GM18499 (cell line): ENCODE measurements around the gene ADAMTS12.

Source experiments
- ATAC-seq: cut with Tn5 transposase; IDR thresholded peaks from one replicate; pipeline ENCODE4 v1.9.1; 2021; ENCODE audit warnings: moderate number of reproducible peaks; ENCODE audit not compliant: insufficient read depth, unreplicated experiment

ADAMTS12 gene

DNA sequence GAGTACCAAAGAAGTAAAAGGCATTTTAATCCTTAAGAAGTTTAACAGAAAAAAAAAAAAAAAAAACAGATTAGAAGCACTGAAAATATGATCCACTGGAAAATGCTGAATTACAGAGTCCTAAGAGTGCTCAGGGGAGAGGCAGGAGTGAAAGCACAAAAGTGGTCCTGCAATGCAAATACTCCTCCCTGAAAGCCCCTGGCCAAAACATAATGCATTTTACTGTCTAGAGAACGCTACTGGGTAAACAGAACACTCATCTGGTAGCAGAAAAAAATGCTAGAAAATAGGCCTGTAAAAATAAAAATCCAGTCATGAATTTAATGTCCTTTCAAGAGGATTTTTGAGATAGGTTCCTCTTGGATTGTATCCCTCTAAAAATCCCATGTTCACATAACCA, 81.9 kb downstream of the ADAMTS12 start:
- no peak for ATAC-seq

DNA sequence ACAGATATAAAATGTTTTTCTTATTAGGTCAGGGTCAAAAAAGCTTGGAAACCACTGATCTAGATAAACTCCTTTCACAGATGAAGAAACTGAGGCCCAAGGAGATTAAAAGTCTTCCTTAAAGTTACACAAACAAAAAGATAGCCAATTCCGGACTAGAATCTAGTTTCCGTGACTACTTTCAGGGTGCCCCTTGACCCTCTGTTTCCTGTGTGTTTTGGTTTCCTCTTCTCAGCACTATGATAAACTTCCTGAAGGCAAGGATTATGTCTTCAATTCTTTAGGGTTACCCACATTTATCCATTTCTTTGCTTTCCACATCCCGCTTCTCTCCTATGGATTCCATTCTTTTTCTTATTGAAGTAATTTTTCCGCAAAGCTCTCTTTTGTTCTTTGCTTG, 83.1 kb downstream of the ADAMTS12 start:
- no peak for ATAC-seq

DNA sequence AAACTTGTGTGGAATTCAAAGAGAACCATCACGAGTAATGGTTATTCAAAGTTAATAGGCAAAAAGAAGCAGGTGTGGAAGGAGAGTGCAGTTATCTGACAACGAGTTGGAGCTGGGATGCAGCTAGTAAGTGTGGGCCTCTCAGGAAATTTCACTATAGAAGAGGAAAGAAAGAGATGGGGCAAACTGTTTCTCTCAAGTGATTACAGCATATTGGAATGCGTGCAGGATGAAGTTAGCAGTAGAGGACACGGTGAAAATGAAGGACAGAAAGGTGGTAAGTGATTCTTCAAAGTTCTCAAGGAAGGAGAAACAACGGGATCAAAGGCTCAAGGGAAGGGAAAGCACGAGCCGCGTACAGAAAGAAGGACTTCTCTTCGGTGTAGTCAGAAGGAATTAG, 84.0 kb downstream of the ADAMTS12 start:
- no peak for ATAC-seq

DNA sequence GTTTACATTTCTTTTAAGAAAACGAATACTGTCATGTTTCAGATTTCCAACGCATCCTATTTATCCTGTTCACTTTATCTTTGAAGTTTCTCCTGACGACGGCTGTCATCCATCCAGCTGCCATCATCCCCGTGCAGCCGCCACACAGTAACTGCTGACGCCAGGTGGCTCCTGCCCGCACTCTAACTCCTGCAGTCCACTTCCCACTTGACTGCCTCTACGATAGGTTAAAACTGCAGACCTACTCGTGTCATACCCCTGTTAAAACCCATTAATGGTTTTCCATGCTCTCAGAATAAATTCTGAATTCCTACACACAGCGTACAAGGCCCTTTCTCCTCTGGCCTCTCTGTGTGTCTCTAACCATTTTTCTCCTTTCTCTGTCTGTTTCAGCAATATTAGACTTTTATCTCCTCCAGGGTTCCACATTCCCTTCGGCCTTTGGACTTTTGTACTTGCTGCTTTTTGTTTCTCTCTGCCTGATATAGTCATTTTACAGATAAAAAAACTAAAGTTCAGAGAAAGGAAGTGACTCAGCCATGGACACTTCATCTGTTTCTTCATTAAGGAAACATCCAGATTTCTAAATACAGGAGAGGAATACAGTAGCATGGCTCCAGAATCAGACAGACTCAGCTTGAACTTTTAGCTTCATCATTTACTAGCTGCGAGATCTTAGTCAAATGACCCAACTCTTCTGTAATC, 84.9 kb downstream of the ADAMTS12 start:
- ATAC-seq: no peak

DNA sequence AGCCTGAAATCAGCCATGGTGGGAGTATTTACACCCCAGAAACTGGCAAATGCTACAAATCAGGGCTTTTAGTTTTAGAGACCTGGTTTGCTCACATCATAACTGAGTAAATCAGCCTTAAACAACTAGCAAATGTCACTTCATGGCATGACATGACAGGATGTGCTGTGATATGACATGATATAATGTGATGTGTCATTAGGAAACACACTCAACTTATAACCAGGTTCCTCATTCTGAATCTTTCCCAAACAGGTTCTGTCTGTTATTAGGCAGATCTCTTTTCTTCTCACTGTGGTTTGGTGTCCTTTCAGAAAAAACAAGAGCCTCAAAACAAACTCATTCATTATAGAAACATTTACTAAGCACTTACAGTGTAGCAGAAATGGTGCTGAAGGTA, 90.5 kb downstream of the ADAMTS12 start:
- no peak for ATAC-seq

DNA sequence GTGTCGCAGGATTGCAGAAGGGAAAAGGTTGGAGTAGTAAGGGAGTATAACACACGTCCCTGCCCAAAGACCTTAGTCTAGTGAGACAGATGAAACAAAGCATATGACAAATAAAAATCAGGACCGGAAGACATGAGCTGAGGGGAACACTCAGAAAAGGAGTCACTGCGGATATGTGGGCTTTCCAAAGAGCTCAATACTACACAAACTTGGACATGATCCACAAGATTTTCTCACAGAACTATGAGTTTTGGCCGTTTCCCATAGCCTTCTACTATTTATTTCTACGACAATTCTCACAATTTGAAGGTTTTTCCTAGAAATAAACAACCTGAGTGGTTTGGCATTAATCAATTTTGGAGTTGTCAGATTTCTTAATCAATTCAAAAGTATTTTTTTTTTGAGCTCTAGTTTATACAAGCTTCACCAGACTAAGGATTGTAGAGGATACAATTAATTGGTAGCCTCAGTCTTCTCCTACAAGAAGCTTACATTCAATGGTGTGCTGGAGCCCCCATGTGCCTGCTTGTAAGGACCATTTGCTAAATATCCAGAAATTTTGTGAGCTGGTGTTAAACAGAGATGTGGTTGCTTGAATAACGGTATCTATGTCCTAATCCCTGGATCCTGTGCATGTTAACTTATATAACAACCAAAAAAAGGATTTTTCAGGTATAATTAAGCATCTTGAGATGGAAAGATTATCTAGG, 91.4 kb downstream of the ADAMTS12 start:
- ATAC-seq: no peak

DNA sequence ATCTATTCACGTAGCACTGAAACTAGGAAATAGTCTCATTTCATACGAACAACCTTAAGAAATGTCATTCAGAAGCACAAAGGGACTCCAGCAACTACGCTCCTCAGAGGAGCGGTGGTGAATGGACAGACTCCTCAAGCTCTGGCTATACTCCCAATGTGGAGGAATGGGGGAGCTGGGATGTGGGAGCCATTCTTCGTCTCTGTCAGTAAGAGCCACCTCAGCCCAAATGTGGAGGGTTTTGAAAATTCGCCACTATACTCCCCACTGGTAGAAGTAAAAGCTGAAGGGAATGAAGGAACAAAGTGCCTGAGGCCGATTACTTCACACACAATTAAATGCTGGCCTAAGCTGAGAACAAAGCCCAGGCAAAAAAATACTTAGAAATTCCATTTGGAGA, 96.3 kb downstream of the ADAMTS12 start:
- no peak for ATAC-seq

DNA sequence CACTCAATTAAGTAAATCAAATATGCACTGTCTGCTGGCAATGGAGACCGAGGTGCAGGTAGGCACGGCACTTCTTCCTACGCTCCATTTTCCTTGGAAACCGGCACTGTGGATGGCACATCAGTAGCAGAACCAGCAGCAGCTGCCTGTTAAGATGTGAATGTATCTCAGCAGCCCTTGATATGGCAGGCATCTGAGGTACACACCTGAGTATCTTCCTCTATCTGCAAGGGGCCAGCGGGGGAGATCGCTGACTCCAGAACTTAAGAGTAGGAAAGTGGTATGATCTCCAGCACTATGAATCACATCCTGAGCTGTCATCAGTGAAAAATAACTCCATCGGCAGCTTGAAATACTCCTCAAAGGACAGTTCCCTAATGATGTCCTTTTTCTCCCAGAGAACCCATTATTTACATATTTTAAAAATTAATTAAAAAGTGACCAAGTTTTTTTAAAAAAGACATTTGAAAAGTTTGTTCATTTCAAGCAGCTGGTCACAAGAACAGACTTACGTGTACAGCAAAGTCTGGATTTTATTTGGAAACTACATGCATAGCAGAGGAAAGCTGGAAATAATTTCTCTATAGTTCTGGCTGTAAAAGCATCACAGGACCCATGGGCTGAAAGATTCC, 97.1 kb downstream of the ADAMTS12 start:
- no peak for ATAC-seq

DNA sequence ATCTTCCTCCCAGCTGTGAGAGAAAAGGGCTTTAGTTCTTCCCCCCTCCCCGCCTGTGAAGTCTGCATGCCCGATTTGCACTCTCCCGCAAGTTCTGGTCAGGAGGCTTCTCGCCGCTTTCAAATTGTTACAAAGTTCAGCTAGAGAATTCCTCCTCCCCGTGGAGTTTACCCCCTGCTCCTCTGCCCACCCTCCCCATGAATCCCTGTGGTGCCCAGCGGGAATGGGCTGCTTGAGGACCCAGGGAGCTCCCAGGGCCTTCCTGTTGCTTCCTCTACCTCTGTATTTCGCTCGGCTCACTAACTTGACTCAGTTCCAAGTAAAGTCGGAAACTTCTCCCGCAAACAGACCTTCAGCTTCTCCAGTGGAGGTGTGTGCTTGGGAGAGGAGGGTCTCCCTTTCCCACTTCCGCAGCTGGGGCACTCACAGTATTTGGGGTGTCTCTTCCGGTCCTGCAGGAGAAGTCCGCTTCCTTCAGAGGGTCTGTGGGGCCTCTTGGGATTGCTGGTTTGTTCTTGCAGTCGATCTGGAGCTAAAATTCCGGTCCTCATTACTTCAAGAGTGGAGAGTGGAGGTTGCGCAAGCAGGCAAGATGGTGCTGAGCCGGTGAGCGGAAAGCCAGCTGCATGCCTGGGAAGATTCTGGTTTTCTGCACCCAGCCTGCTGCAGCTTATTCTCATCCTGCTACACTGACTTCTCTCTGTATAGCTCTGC, 97.8 kb downstream of the ADAMTS12 start:
- no peak for ATAC-seq

DNA sequence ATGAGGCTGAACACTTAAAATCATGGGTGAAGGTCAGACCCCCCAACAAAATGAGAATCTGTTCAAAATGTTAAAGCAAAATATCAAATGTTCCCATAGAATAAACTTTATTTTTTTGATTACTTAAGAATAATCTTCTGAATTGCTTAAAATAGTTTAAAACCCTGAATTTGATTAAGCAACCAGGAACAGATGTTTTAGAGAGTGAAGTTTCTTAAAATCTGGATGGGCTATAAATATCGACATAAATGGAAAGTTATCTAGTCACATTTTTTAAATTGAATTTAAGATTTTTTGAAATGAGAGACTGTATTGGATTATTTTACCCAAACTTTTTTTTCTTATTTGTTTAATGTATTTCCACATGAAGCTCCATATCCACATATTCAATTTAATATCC, 98.5 kb downstream of the ADAMTS12 start:
- no peak for ATAC-seq

DNA sequence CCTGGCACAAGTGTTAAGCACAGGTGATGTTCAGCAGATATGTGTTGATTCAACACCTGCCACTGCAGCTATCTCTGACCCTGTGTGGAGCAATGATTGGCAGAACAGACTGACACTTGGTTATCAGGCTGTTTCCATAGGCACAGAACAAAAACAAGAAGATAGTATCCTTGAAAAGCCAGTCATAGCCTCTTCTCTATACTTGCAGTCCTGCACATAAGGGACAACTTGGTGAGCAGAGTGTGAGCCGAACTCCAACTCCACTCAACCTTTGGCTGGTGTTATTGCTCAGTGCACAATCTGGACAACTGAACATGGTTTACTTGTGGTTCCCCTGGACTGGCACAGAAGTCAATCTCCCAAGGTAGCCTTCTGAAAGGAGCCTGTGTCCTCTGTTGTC, 99.2 kb downstream of the ADAMTS12 start:
- ATAC-seq: no peak

DNA sequence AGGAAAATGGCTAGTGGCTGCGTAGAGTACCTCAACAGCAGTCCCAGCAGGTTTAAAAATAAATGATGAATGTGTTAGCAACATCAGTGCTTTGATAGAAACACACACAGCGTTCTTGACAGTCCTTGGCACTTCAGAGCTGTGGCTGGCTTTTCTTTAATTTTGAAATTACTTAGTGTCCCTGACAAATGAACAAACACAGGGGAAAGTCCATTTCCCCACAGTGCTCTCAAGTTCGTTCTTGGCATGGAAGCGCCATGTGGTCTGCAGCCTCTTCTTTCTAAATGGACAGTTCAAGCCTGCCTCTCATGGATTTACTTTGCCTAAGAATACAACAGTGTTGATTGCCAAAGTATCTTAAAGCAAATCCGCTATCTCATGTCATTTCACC, 102.2 kb downstream of the ADAMTS12 start:
- no peak for ATAC-seq

DNA sequence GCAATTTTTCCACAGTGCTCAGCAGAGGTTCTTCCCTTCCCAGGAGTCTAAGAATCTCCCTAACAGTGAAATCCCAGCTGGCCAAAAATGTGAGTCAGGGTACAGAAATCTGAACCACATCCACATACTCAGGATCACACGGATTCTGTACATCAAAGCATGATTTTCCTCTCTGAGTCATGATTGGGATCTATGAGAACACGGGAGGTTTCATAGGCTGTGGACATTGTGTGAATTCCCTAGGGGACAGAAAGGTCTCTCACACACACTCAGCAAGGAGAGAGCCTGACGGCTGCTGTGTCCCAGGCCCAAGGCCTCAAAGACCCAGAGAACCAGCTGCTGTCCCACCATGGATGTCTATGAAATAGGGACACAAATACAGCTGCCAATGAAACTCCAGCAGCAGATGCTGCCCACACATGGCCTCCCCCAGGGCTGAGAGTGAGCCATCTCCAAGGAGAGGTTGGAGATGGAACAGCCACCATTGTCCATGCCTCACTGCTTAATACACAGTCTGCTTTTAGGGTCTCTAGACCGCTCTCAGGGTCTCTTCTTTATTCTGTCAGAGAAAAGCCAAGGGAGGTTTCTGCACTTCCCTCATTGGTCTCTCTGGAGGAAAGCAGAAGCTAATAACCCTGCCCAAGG, 102.7 kb downstream of the ADAMTS12 start:
- no peak for ATAC-seq

DNA sequence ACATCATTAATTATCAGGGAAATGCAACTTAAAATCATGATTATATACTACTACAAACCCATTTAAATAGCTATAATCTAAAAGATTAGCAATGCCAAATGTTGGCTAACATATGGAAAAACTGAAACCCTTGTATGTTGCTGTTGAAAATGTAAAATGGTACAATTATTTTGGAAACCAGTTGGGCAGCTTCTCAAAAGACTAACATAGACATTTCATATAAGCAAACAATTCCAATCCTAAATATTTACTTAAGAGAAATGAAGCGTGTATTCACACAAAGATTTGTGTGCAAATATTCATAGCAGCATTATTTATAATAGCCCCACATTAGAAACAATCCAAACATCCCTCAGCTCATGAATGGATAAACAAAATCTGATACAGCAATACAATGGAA, 106.2 kb downstream of the ADAMTS12 start:
- no peak for ATAC-seq

DNA sequence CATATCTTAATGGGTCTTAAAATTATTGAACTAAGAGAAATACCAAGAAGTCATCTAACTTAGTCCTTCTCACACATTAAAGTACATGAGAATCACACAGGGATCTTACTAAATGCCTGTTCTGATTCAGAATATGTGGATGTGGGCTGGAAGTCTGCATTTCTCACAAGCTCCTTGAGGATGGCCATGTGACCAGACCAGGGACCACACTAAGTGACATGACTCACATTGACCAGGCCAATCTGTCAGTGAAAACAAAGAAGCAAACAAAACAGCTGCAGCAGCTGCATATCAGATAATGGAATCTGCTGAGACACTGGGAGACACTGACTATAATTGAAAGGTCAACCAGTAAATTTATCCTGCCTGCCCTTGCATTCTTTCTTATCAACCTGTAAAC, 110.5 kb downstream of the ADAMTS12 start:
- ATAC-seq: no peak

DNA sequence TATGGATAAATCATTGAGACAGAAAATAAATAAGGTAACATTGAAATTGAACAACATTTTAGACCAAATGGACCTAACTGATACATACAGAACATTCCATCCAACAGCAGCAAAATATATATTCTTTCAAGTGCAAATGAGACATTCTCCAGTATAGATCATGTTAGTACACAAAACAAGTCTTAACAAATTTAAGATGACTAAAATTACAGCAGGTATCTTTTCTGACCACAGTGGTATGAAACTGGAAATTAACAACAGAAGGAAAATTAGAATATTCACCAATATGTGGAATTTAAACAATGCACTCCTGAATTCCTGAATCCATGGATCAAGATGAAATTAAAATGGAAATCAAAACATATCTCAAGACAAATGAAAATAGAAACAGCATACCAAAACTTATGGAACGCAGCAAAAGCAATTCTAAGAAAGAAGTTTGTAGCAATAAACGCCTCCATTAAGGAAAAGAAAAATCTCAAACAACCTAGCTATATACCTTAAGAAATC, 115.6 kb downstream of the ADAMTS12 start:
- no peak for ATAC-seq

DNA sequence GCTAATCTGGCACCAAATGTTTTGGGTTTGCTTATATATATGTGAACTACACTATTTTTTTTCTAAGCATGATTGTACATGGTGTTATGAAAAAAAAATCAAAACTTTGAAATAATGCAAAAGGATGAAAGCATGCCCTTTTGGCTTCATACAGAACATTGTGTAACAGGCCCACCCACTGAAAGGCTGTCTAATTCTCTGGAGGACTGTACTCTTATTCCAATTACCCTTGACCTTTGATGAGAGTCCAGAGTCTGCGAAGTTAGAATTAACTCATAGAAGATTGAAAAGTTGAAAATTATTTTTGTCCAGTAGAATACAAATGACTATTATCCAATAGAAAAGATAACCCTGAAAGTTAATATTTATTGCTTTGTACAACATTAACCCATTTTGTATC, 117.4 kb downstream of the ADAMTS12 start:
- no peak for ATAC-seq

DNA sequence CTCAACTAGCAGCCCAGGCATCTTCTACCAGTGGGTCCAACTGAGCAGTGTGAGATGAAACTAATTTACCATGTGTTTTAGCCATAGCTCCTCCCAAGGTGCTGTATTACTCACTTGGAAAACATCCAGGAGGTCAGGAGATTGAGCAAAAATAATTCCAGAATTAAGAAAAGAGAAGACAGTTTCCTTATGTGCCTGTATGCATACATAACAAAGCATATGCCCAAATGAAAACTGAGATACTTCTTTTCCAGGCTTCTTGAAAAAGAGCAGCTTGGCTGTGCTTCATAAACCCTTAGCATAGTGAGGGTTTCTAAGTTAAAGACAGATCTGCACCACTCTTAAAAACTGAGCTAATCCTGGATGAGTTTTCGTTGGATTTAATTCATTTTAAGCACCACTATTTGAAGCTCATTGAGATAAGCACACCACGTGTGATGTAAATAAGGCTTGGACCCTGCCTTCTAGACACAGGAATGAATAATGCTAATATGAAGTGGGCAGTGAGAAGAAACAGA, 119.4 kb downstream of the ADAMTS12 start:
- no peak for ATAC-seq

DNA sequence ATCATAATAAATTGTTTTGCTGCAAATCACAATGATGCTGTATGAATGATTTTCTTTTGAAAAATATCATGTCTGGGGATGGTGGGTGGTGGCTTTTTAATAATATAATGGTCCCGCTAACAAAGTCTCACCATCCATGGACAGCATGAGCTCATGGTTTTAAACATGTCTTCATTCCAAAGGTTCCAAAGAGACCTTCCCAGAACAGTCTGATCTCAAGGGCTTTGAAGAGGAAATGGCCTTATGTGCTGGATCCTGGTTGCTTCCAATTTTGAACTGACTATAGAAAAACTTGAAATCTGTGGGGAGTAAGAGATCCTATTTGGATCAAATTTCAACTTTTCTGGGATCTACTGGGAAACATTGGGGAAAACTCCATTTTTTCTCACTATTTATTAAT, 121.8 kb downstream of the ADAMTS12 start:
- ATAC-seq: no peak

DNA sequence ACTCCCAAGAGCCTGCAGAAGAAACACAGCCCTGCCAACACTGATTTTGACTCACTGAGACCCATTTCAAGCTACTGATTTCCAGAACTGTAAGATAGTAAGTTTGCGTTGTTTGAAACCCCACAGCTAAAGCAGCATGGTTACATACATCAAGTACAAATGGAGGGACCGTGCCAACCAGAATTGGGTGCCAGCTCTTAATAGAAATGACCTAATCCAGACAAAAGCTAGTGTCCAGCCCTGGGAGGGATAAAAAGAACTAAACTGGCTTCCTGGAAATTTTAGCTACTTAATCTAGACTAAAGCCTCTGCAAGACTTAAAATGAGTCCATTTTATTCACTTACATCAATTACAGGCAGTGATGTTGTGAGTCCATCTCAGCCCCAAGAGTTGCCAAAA, 122.6 kb downstream of the ADAMTS12 start:
- ATAC-seq: no peak
